CD4-positive, alpha-beta T cell treated with Interleukin-21 for 1 hour (primary cell): ENCODE measurements around the gene MAPK4.
"Not testable (repeated sequence)": the region's sequence is repeated elsewhere in the genome, so short reads cannot be mapped to it uniquely, and the experiment has no call there.

Experiments used
- DNase-seq: peaks from one replicate; pipeline ENCODE4 v3.0.0-alpha.2; 2020

The MAPK4 gene

DNA sequence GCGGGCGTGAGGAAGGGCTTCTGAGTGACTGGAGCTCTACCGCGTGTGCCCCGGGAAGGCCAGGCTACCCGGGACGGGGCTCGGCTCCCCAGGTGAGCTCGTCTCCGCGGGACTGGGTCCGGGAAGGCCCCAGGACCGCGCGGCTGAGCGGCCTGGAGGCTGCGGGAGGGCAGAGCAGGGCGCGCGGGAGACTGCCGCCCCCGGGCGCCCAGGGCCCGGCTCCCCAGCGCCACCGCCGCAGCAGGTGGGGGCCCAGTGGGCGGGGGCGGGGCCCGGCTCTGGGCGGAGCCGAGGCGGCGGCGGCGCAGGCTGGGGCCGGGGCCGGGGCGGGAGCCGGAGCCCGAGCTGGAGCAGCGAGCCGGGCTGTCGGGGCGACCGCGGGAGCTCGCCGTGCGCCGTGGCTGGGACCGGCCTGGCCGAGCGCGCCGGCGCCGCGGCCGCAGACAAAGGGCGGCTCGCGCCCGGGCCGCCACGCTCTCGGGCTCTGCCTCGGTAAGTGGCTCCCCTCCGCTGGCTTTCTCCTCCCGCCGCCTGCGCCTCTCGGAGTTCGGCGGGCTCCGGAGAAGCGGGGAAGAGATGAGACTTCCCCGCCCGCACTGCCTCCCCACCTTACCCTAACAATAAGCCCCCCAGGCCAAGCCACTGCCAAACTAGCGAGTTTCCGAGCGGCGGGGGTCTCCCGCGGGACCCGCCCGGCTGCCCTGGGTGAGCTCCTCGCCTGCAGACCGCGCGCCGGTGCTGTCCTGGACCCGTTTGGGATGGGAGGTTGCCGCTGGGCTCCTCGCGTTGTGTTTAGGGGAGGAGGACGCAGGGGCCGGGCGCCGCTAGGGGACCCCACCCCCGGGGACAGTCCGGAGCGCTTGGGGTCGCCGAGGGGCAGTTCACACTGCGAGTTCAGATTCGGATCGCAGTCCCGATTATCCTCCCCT lies at the start of gene MAPK4:
MAPK4 (plus strand) TSS at position 336 of the 929 bp plus-strand sequence. CDS start 103,872 bp downstream, outside the sequence.
- DNase-seq: no peak

DNA sequence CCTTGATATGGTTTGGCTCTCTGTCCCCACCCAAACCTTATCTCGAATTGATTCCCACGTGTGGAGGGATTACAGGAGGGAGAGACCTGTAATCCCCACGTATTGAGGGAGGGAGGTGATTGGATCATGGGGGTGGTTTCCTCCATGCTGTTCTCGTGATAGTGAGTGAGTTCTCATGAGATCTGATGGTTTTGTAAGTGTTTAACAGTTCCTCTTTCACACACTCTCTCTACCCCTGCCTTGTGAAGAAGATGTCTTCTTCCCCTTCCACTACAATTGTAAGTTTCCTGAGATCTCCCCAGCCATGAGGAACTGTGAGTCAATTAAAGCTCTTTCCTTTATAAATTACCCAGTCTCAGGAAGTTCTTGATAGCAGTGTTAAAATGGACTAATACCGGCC lies 42.6 kb upstream of the MAPK4 start:
- DNase-seq: not testable (repeated sequence)

DNA sequence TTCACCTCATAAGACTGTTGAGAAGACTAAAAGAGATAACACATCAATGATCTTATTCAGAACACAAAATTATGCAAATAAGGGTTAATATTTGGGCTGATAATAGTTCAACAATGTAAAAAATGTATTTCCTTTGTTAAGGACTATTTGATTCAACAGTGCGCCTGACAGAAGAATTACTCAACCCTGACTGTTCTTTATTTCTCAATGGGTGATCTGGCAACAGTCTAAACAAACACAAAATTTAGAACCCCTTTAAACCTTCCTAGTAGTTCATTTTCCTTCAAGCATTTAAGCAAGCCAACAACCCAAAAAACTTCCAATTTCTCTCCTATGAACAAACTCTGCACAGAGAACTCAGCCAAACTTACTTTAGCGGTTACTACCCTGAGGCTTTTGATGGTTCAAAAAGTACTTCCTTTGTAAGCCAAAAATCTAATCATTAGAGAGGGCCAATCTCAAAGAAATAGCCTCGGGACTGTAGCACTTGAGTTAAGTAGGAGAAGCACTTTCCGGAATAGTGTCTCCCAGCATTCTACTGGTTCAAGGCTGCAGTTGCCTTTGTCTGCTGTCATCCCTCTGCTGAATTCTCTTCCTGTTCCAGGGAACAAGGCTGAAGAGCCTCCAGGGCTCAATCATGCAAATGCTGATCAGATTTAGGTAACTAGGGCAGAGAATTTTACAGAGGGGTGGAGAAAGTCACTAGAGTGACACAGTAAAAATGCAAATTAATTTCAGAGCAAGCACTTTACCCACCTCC lies 40.9 kb upstream of the MAPK4 start:
- DNase-seq: no peak

DNA sequence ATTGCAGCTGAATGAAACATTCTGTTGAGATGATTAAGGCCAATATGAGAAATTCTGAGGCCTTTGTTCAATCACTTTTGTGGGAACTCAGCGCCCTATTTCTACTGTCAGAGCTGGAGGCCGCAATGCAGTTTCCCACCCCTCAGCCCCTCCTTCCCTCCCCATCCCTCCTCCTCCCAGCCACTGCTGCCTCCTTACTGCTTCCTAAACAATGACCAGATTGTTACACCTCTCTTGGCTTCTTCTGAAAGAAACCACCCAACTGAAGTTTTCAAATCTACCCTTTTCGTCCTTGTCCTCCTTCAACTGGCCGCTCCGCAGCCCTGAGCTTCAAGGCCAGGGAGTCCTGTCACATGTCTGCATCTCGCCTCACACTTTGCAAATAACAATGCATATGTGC lies 36.7 kb upstream of the MAPK4 start:
- DNase-seq: no peak

DNA sequence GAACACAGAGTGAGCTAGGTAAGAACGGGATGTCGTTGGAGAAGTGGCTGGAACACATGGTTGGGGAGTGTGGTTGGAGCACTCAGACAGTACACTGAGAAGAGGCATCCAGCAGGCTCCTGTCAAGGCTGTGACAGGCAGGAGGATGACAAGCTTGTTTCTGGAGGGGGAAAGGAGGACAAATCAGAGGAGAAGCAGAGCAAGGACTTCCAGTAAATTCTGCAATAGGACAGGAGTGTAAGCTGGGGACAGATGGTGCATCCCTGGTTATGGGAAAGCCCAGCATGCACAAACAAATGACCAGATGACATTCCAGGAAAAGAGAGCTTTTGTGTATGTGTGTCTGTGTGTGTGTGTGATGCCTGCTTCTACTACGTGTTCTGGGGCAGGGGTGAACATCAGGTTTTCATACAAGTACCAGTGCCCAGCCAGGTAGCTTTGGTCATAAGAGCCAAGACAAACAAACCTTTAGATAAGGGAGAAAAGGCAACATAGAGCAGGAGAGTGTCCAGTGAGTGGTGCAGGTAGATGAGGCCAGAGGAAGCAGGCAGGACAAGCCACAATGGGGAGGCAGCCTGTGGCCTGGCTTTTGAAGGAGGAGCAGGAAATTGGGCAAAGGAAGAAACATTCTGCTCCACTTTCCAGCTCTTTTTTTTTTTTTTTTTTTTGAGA lies 32.1 kb upstream of the MAPK4 start:
- DNase-seq: no peak

DNA sequence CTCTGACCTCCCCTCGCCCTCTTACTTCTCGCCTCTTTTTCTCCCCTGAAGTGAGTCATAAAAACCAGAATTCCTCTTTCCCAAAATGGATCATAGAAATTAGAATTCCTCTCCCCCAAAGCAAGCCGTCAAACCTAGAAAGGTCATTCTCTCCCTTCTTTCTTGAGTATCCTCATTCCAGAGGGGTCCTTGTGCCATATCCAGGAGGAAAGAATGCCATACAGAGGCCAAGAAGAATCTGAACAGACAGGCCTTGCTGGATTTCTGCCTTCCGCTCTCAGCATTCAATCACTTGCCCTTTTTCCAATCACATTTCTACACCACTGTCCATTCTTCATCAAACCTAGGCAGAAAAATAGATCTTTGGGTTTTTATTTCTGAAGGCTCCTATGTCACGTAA lies 31.1 kb upstream of the MAPK4 start:
- DNase-seq: no peak

DNA sequence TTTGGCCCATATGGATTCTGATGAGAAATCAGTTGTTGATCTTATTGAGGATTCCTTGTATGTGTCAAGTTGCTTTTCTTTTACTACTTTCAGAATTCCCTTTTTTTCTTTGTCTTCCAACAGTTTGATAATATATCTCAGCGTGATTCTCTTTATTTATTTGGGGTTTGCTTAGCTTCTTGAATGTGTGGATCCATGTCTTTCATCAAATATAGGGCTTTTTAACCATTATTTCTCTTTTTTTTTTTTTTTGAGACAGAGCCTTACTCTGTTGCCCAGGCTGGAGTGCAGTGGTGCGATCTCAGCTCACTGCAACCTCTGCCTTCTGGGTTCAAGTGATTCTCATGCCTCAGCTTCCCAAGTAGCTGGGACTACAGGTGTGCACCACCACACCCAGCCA lies 26.1 kb upstream of the MAPK4 start:
- DNase-seq: not testable (repeated sequence)

DNA sequence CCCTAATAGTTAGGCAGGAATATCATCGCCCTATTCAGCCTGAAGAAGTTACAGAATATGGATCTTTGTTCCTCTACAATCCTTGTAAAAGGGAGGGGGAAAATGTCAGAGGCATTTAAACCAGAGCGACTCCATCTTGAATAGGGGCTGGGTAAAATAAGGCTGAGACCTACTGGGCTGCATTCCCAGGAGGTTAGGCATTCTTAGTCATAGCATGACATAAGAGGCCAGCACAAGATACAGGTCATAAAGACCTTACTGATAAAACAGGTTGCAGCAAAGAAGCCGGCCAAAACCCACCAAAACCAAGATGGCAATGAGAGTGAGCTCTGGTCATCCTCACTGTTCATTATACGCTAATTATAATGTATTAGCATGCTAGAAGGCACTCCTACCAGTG lies 15.4 kb upstream of the MAPK4 start:
- DNase-seq: not testable (repeated sequence)

DNA sequence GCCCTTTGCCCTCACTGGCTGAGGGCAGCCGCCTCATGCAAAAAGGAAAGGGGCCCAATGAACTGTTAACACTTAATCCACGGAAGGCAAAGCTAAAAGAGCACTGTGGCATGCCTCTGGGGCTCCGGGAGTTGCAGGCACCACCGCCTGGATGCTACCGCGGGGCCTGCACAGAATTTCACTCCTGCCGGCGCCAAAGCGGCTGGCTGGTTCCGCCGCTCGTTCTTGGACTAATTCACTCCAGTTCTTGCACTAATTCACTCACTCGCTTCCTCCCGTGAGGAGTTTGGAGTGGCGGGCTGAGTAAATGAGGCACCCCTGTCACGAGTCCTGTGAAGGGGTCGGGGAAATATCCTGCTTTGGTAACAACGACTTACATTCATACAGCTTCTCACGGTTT lies 14.0 kb upstream of the MAPK4 start:
- DNase-seq: no peak

DNA sequence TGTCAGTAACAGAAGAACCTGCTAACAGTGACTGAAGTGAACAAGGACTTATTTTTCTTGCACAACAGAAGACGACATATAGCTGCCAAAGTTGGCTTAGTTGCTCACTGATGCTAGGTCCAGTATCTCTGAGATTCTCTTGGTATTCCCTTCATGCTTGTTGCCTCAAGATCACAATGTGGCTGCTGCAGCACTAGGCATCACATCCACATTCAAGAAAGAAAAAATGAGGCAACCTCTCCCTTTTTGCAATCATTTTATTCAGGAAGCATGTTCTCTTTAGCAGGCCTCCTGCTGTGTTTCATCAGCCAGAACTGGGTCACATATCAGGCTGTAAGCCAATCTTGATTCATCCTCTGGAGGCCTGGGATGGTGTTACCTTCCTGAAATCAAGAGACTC lies 11.7 kb upstream of the MAPK4 start:
- DNase-seq: no peak

DNA sequence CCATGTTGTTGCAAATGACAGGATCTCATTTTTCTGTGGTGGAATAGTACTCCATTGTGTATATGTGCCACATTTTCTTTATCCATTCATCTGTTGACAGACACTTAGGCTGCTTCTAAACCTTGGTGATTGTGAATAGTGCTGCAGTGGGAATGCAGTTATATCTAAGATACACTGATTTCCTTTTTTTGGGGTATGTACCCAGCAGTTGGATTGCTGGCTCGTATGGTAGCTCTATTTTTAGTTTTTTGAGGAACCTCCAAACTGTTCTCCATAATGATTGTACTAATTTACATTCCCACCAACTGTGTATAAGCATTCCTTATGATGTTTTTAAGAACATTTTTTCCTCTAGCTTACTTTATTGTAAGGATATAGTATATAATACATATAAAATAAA lies 8.2 kb upstream of the MAPK4 start:
- not testable (repeated sequence) for DNase-seq

DNA sequence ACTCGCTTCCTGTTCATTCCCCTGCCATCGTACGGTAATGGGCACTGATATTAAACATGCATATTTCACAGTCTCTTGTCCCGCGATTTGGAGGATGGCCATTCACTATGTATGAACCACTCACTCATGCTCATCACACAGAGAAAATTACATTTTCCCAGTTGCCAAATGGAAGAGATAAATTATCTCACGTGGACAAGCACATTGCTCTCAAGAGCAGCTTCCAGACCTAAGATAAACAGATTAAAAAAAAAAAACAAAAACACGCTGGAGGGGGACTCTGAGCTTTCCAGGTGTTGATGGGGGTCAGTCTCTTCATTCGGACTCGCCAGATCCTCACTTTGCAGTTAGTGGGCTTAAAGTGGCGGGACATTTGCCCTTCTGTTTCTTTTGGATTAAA lies 1.7 kb upstream of the MAPK4 start:
- no peak for DNase-seq

DNA sequence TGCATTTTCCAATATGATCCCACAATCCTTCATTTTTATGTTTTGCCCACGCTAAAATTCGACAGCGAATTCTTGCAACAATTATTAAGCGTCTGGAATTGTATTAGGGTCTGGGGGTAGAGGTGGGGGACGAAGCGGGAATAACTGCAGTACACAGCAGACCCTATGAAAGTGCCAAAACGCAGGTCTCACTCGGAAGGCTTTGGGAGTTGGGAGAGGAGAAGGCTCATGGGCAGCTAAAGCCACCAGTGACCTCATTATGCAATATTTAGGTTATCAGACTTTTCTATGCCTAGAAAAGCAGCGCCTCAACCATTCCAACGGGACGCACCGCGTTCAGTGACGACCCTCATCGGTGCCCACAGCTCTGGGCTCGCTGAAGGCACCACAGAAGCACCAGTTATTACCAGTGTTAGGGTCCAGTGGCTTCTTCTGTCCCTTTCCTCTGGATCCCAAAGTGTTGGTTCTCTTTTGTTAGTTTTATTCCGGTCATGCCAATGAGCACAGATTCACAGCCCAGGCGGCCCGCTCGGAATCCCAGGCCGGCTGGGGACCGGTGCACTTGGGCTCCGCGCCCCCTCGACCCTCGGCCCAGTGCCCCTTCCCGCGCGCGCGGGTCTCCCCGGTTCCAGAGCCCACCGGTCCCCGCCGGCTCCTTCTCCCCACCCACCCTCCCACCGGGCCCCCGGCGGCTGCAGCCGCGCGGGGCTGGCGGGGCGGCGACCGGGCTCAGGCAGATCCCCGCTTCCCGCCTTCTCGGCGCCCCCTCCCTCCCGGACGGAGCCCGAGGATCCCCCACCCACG lies 737 bp upstream of the MAPK4 start:
- no peak for DNase-seq

DNA sequence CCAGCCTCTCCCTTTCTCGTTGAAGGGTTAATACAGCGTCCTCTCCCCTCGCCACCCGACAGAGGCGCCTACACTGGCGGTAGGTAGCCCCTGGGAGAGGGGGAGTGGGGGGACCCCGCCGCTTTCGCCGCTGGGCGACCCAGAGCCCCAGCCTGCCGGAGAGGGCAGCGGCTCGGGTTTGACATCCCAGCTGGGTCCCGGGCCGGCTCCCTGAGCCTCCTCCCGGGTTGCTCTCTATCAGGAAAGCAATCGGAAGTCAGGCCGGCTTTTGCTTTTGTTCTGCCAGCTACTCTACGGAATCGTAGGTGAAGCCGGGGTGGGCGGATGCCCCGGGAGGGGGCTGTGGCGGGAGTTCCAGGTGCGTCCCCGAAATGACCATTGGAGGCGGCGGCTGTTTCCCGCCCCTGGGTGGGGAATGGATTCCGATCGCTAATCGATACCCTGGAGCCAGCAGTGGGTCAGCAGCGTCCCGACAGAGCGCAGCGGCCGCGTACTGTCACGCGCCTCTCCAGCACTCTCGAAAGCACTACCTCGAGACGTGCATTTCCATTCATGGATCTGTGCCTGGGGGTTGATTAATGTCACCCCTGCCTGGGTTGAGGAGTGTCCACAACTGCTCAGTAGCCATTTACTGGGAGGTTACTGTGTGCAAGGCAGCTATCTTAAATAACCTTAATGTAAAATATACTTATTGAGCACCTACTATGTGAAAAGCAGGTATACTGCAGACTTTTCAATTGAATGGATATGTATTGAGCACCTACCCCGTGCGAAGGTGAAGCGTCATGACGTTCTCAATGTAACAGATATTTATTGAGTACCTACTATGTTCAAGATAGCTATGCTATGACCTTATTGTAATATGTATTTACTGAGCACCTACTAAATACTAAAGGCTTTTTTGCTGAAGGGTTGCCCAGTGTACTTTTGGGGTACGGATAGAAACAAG lies 1.1 kb downstream of the MAPK4 start:
- no peak for DNase-seq

DNA sequence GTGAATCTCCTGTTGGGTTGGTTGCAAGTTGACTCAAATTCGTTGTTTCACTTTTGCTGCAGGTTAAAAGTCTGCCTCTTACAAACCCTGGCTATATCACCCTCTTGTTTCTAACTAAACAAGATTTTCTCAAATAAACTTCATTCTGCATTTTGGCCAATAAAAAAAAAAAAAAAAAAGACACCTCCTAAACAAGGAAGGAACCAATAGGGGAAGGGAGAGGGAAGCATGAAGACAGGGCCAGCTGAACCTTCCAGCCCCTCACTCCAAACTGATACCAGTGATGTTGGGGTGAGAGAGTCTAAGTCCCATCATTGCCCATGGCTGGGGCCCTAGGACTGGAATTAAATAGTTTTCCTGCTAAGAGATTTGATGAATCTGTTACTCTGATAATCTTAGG lies 2.4 kb downstream of the MAPK4 start:
- not testable (repeated sequence) for DNase-seq

DNA sequence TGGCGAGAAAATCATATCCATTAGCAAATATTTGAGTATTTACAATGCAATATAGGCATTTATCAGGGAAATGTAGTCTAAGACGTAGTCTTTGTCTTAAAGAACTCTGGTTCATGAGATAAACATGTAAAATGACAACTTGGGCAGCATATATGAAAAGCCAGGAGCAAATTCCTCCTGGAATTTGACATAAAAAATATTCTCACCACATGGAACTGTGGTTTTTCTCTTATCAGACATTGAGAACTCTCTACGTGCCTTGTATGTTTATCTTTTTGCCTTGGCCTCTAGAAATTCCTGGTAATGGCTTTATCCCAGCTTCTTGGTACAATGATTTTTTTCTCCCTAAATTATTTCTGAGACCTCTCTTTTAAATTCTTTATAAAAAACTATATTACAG lies 2.8 kb downstream of the MAPK4 start:
- DNase-seq: no peak

DNA sequence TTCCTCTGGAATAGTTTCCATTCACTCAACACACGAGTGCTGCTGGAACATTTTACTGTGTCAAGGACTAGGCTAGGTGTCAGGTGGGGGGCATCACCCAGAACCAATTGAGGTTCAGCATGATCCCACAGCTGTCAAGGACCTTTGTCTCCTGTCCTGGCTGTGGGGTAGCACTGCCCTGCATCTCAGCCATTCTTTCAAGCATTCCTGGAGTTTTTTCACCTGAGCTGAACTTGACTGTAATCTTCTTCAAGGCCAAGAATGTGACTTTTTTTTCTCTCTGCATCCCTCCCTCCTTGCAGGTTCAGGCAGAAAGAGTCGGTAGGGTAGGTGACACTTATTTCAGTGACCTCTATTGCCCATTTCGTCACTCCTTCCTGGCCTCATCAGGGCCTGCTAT lies 3.5 kb downstream of the MAPK4 start:
- DNase-seq: no peak

DNA sequence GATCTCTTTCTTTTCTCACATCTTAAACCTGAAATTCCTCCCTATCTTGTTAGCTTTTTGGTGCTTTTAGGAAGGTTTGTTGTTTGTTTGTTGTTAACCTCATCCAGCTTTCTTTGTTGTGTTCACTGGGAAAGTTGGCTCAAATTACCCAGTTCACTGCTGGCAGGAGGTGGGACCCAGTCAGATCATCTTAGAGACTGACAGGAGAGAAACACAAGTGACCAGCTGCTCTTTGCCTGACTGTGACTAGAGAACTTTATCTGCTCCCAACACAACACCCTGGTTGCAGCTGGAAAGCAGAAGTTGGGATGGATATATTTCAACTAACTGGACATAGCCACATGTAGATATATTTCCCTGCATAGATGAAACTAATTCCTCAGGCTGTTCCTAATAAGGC lies 10.0 kb downstream of the MAPK4 start:
- no peak for DNase-seq

DNA sequence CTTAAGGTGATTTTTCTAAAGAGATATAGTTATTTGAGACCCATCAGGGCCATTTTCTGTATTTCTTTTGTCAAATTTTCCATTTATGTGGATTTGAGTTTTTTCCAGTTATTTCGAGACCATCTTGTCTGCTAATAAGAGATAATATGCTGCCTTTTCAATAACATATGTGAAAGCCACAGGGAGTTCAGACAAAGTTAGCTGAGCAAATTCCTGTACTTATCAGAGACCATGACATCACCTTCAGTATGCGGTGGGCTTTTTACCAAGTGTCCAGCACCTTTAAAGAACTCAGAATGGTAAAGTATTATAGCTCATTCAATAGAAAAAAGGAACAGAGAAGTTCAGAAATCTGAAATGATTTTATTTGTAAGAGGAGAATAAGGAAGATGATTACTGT lies 11.7 kb downstream of the MAPK4 start:
- no peak for DNase-seq

DNA sequence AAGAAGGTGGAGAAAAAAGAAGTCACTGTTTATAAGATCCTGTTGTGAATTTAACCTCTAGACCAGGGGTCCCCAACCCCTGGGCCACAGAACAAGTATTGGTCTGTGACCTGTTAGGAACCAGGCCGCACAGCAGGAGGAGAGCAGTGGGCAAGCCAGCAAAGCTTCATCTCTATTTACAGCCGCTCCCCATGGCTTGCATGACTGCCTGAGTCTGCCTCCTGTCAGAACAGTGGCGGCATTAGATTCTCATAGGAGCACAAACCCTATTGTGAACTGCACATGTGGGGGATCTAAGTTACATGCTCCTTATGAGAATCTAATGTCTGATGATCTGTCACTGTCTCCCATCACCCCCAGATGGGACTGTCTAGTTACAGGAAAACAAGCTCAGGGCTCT lies 13.3 kb downstream of the MAPK4 start:
- DNase-seq: not testable (repeated sequence)

DNA sequence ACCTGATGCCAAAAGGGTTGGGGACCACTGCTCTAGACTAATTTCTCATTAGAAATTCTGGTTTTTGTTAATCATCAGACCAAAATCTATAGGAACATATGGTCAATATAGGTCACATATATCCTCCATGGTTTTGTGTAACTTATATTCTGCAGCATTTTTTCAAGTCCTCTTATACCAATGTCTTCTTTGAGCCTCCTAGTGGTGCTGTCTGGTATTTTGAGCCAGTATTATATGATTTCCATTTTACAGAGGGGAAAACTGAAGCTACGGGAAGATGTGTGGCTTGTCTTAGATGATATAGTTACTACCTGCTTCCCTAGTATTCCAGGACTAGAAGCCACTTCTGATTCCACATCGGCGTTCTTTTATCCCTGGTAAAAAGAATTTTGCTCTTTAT lies 13.8 kb downstream of the MAPK4 start:
- no peak for DNase-seq

DNA sequence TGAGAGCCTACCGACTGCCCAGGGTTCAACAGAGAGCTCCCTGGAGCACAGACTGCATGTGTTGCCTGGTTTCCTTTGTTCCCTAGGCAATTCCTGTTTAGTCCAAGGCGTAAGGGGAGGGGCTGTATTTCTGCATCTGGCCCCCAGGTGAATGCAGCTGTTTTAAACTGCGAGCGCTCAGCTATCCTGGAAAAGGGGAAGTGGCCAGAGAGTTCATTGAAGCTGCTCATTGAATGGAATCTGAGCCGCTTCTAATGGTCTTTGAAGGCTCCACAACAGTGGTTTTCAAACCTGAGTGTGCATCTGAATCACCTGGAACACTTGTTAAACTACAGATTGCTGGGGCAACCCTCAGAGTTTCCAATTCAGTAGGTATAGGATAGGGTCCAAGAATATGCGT lies 18.1 kb downstream of the MAPK4 start:
- DNase-seq: no peak
